ENCODE data around the gene ZFYVE21.

- no peak for TF ChIP-seq CTCF (IDR thresholded peaks at IDR 0.05)
- TF ChIP-seq POLR2A (IDR thresholded peaks at IDR 0.05) = no peak
These were observed 66.8 kb downstream of the ZFYVE21 start for GRCh38 chr14:103782376-103782775.
